ENCODE measurements around the gene LRP5.
A peak's percentile ranks its signal among the peaks of the same experiment; 100 is the strongest.

Gene LRP5

GRCh38 chr11:68264741-68265540 lies 47.5 kb upstream of the LRP5 start:
- H3K79me2 ChIP-seq (ENCODE audit: insufficient read depth, low read length) = peaks cover 14% of the 10 kb centered on the region
- no peak overlapping the region for H2AFZ ChIP-seq (ENCODE audit: low read depth, low read length, severe bottlenecking)
- H3K4me3 ChIP-seq (ENCODE audit: insufficient read depth, low read length, poor library complexity, severe bottlenecking) = no peak overlapping the region
- no peak overlapping the region for H3K9ac ChIP-seq (ENCODE audit: low read length)
- H3F3A ChIP-seq (ENCODE audit: insufficient read depth) = peaks cover 4% of the 10 kb centered on the region; the same call in 1 of the 2 replicates
- H3K36me3 ChIP-seq (ENCODE audit: low read length) = no peaks in the 10 kb centered on the region
- H4K20me1 ChIP-seq (ENCODE audit: low read depth, low read length) = no peaks in the 10 kb centered on the region
- no peaks in the 10 kb centered on the region for H3K9me3 ChIP-seq (ENCODE audit: insufficient read depth, low read length)
- H3K27ac ChIP-seq (ENCODE audit: low read depth, low read length) = no peak overlapping the region
- TF ChIP-seq EZH2phosphoT487 (conservative IDR thresholded peaks at IDR 0.05; ENCODE audit: low read length) (no peak), CTCF (IDR thresholded peaks at IDR 0.05; ENCODE audit: insufficient read depth, low read length, poor library complexity, severe bottlenecking) (no peak)
- H3K4me2 ChIP-seq (ENCODE audit: low read depth, low read length, poor library complexity, severe bottlenecking) = no peak overlapping the region
- H3K27me3 ChIP-seq (ENCODE audit: low read length) = no peaks in the 10 kb centered on the region
- no peaks in the 10 kb centered on the region for H3K9me2 ChIP-seq (replicated peaks; ENCODE audit: insufficient read depth, low read length)

- Histone ChIP-seq H2AFZ (ENCODE audit: low read depth, low read length, severe bottlenecking) (no peak overlapping the region), H3K4me3 (ENCODE audit: insufficient read depth, low read length, poor library complexity, severe bottlenecking) (no peak overlapping the region), H4K20me1 (ENCODE audit: low read depth, low read length) (no peaks in the 10 kb centered on the region), H3K9me3 (ENCODE audit: insufficient read depth, low read length) (no peaks in the 10 kb centered on the region), H3F3A (ENCODE audit: insufficient read depth) (peaks cover 4% of the 10 kb centered on the region; the same call in 1 of the 2 replicates), H3K4me2 (ENCODE audit: low read depth, low read length, poor library complexity, severe bottlenecking) (peak overlapping the region; percentile 49), H3K9ac (ENCODE audit: low read length) (peak overlapping the region; percentile 36), H3K9me2 (replicated peaks; ENCODE audit: insufficient read depth, low read length) (no peaks in the 10 kb centered on the region), H3K27me3 (ENCODE audit: low read length) (no peaks in the 10 kb centered on the region), H3K36me3 (ENCODE audit: low read length) (no peaks in the 10 kb centered on the region), H3K79me2 (ENCODE audit: insufficient read depth, low read length) (peaks cover 27% of the 10 kb centered on the region), H3K27ac (ENCODE audit: low read depth, low read length) (peak overlapping the region; percentile 81)
- TF ChIP-seq CTCF (IDR thresholded peaks at IDR 0.05; ENCODE audit: insufficient read depth, low read length, poor library complexity, severe bottlenecking) (no peak), EZH2phosphoT487 (conservative IDR thresholded peaks at IDR 0.05; ENCODE audit: low read length) (no peak)
Observed at GRCh38 chr11:68266121-68266891, 46.1 kb upstream of the LRP5 start.

DNA sequence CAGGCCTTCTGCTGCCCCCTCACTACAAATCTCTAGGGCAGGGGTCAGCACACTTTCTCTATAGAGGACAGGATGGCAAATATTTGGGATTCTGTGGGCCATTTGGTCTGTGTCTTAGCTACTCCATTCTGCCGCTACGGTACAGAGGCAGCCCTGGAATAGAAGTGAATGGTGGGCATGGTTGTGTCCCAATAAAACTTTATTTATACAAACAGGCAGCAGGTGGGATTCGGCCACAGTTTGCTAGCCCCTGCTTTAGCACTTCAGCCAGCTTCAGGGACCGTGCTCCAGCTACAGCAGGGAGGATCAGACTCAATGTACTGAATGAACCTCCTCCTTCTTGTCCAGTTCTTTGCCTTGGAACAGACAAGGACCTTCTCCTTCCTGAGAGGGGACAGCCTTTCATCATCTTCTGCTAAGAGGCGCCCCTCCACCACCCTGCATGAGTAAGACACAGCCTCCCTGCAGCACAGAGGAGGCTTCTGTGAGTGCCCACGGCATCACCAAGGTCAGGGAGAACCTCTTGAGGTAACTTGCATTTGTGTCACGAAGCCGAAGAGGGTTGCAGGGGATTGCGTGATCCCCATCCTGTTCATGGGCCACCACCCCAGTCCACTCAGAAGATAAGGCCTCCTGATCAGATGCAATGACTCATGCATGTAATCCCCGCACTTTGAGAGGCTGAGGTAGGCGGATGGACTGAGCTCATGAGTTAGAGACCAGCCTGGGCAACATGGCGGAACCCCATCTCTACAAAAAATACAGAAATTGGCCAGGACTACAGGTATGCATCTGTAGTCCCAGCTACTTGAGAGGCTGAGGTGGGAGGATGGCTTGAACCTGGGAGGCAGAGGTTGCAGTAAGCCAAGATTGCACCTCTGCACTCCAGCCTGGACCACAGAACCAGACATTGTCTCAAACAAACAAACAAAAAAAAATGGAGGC lies 45.2 kb upstream of the LRP5 start:
- peaks cover 6% of the 10 kb centered on the region for H3F3A ChIP-seq (ENCODE audit: insufficient read depth)
- H3K4me3 ChIP-seq (ENCODE audit: insufficient read depth, low read length, poor library complexity, severe bottlenecking) = no peak overlapping the region
- H3K9me2 ChIP-seq (replicated peaks; ENCODE audit: insufficient read depth, low read length) = no peaks in the 10 kb centered on the region
- H3K79me2 ChIP-seq (ENCODE audit: insufficient read depth, low read length) = peaks cover 31% of the 10 kb centered on the region
- H3K9ac ChIP-seq (ENCODE audit: low read length) = peak overlapping the region; percentile 36
- H3K27me3 ChIP-seq (ENCODE audit: low read length) = no peaks in the 10 kb centered on the region
- H4K20me1 ChIP-seq (ENCODE audit: low read depth, low read length) = no peaks in the 10 kb centered on the region
- H3K4me2 ChIP-seq (ENCODE audit: low read depth, low read length, poor library complexity, severe bottlenecking) = peak overlapping the region; percentile 49
- TF ChIP-seq EZH2phosphoT487 (conservative IDR thresholded peaks at IDR 0.05; ENCODE audit: low read length) (no peak), CTCF (IDR thresholded peaks at IDR 0.05; ENCODE audit: insufficient read depth, low read length, poor library complexity, severe bottlenecking) (no peak)
- H3K36me3 ChIP-seq (ENCODE audit: low read length) = no peaks in the 10 kb centered on the region
- H2AFZ ChIP-seq (ENCODE audit: low read depth, low read length, severe bottlenecking) = no peak overlapping the region
- H3K27ac ChIP-seq (ENCODE audit: low read depth, low read length) = peak overlapping the region; percentile 81
- no peaks in the 10 kb centered on the region for H3K9me3 ChIP-seq (ENCODE audit: insufficient read depth, low read length)
